Fibroblast of lung (primary cell): ENCODE measurements around the gene VANGL1. TPM values are rescaled to one million over a fixed set of nuclear protein-coding genes. Genes with fewer than 3 reads are reported as not detected.

Source experiments
- DNase-seq, 2 donors: peaks; one replicate each; pipeline versions ENCODE4 v3.0.0 to v3.0.0-alpha.2; 2010; ENCODE audit warnings: low read depth in 2 of 2
- H2AFZ ChIP-seq: 2 replicates; pipeline ENCODE4 v1.5.1; 2012; ENCODE audit warnings: low read length, control low read depth, inconsistent platforms
- H3K27ac ChIP-seq: 2 replicates; pipeline ENCODE4 v1.5.1; 2011; ENCODE audit warnings: low read length, control low read depth; ENCODE audit not compliant: insufficient read depth
- H3K27me3 ChIP-seq: 2 replicates; pipeline ENCODE4 v1.5.1; 2011; ENCODE audit warnings: mild to moderate bottlenecking, low read length; ENCODE audit not compliant: control insufficient read depth, insufficient read depth
- H3K36me3 ChIP-seq: 2 replicates; pipeline ENCODE4 v1.5.1; 2011; ENCODE audit warnings: low read length; ENCODE audit not compliant: control insufficient read depth, insufficient read depth
- H3K4me1 ChIP-seq: 2 replicates; pipeline ENCODE4 v1.5.1; 2011; ENCODE audit warnings: low read length; ENCODE audit not compliant: control insufficient read depth, insufficient read depth; ENCODE audit errors: extremely low read depth
- H3K4me2 ChIP-seq: 2 replicates; pipeline ENCODE4 v1.5.1; 2011; ENCODE audit warnings: low read length, control low read depth; ENCODE audit not compliant: insufficient read depth; ENCODE audit errors: extremely low read depth
- H3K4me3 ChIP-seq, 4 experiments: fragments of 200-600 bp in 1 of 4; sonication (generic) in 1 of 4; replicated peaks in 1 of 4; 2 replicates each; pipeline ENCODE4 v1.5.1; 2011 to 2016; ENCODE audit warnings: low read length in 4 of 4, low read depth in 3 of 4, mild to moderate bottlenecking in 3 of 4, control low read depth in 2 of 4, inconsistent platforms in 1 of 4, mixed read lengths in 1 of 4; ENCODE audit not compliant: insufficient read depth in 1 of 4; ENCODE audit errors: control extremely low read depth in 1 of 4
- H3K79me2 ChIP-seq: 2 replicates; pipeline ENCODE4 v1.5.1; 2012; ENCODE audit warnings: mild to moderate bottlenecking, low read length, inconsistent platforms; ENCODE audit not compliant: control insufficient read depth, insufficient read depth
- H3K9ac ChIP-seq: 2 replicates; pipeline ENCODE4 v1.5.1; 2011; ENCODE audit warnings: mild to moderate bottlenecking, low read length, control low read depth; ENCODE audit not compliant: insufficient read depth
- H3K9me3 ChIP-seq: 2 replicates; pipeline ENCODE4 v1.5.1; 2012; ENCODE audit warnings: low read depth, low read length; ENCODE audit not compliant: control insufficient read depth, insufficient read depth
- H4K20me1 ChIP-seq: 2 replicates; pipeline ENCODE4 v1.5.1; 2011; ENCODE audit warnings: low read length; ENCODE audit not compliant: control insufficient read depth, insufficient read depth; ENCODE audit errors: extremely low read depth
- EZH2 ChIP-seq: IDR thresholded peaks from 2 replicates; pipeline ENCODE4 v1.5.1; 2012; ENCODE audit warnings: low read length, control low read depth, mild to moderate bottlenecking; ENCODE audit errors: missing control alignments
- polyA plus RNA-seq, 2 donors: library from polyadenylated mRNA; depleted of rRNA in 1 of 2; stranded (reverse) in 1 of 2; unstranded in 1 of 2; fragments of >200 nt; gene quantifications; 2 replicates each; pipeline ENCODE4 v1.2.1, GENCODE V29; 2011 to 2012; ENCODE audit warnings: missing spikeins in 1 of 2
- total RNA-seq: library from RNA; depleted of rRNA; stranded (reverse); fragments of >200 nt; gene quantifications from 2 replicates; pipeline ENCODE4 v1.2.1, GENCODE V29; 2014
- TF ChIP-seq, protein P1 (sequence below), 2 donors: IDR thresholded peaks in 1 of 2; conservative IDR thresholded peaks in 1 of 2; 1 replicate in 1 of 2; 2 replicates in 1 of 2; pipeline ENCODE4 v1.5.1; 2011 to 2012; ENCODE audit warnings: low read length in 2 of 2, control low read depth in 1 of 2, inconsistent platforms in 1 of 2, low read depth in 1 of 2, mild to moderate bottlenecking in 1 of 2

Gene VANGL1
- total and polyA plus RNA-seq, 2 donors (not counting 1 experiment from before 2014, with no cell fraction given): 8.1 to 10.7 TPM

DNA sequence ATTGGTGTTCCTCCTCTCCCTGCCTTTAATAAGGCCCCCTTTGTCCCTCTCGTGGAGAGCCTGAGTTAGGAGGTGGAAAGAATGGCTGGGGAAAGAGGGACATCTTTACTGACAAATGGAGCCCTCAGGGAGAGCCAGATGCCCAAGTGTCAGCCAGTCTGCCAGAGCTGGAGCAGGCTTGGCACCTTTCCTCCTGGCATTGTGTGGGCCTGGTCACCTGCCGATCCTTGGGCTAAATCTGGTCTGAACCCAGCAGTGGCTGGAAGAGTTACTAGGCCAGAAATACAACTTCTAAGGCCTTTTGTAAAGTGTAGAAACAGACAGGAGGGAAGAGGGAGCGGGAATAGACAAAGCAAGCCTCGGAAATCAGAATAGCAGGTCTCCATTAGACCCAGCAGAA lies 24.9 kb downstream of the VANGL1 start:
- no peak for TF ChIP-seq EZH2
- TF ChIP-seq, protein P1, sequence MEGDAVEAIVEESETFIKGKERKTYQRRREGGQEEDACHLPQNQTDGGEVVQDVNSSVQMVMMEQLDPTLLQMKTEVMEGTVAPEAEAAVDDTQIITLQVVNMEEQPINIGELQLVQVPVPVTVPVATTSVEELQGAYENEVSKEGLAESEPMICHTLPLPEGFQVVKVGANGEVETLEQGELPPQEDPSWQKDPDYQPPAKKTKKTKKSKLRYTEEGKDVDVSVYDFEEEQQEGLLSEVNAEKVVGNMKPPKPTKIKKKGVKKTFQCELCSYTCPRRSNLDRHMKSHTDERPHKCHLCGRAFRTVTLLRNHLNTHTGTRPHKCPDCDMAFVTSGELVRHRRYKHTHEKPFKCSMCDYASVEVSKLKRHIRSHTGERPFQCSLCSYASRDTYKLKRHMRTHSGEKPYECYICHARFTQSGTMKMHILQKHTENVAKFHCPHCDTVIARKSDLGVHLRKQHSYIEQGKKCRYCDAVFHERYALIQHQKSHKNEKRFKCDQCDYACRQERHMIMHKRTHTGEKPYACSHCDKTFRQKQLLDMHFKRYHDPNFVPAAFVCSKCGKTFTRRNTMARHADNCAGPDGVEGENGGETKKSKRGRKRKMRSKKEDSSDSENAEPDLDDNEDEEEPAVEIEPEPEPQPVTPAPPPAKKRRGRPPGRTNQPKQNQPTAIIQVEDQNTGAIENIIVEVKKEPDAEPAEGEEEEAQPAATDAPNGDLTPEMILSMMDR (conservative IDR thresholded peaks at IDR 0.05 in 1 of 2, IDR thresholded peaks at IDR 0.05 in 1 of 2; ENCODE audit: low read depth in 1 of 2, low read length in 2 of 2): no peak
- Histone ChIP-seq H3K9me3 (no peaks in the 10 kb centered on the region), H3K79me2 (no peaks in the 10 kb centered on the region), H3K36me3 (peaks cover 10% of the 10 kb centered on the region), H4K20me1 (no peaks in the 10 kb centered on the region), H3K27me3 (no peaks in the 10 kb centered on the region), H3K9ac (no peak overlapping the region), H3K4me3 (no peak overlapping the region), H3K4me2 (no peak overlapping the region), H3K4me1 (peaks cover 15% of the 10 kb centered on the region), H3K27ac (no peak overlapping the region), H2AFZ (no peak overlapping the region)
- DNase-seq: no peak

DNA sequence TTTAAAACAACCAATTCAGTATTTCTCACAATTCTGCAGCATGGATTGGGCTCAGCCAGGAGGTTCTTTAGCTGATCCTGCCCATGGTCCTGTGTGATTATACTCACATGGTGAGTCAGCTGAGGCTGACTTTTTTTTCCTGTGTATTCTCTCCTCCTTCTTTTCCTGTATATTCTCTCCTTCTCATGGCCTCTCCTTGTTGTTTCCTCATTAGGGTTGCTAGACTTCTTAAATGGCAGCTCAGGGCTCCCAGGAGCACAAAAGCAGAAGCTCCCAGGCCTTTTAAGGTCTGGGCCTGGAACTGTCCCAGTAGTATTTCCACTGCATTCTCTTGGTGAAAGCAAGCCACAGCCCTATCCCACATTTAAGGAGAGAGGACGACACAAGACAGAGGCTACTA lies 26.8 kb downstream of the VANGL1 start:
- no peaks in the 10 kb centered on the region for H4K20me1 ChIP-seq
- peak; percentile 54 to 86 for DNase-seq
- H3K4me3 ChIP-seq: no peak overlapping the region
- no peak overlapping the region for H3K9ac ChIP-seq
- H3K27me3 ChIP-seq: no peaks in the 10 kb centered on the region
- peaks cover 9% of the 10 kb centered on the region for H3K36me3 ChIP-seq
- H3K4me1 ChIP-seq: peaks cover 15% of the 10 kb centered on the region
- no peak overlapping the region for H3K4me2 ChIP-seq
- no peaks in the 10 kb centered on the region for H3K9me3 ChIP-seq
- no peak overlapping the region for H2AFZ ChIP-seq
- H3K79me2 ChIP-seq: no peaks in the 10 kb centered on the region
- no peak overlapping the region for H3K27ac ChIP-seq
- no peak for TF ChIP-seq EZH2
- TF ChIP-seq, protein P1 (conservative IDR thresholded peaks at IDR 0.05 in 1 of 2, IDR thresholded peaks at IDR 0.05 in 1 of 2; ENCODE audit: low read depth in 1 of 2, low read length in 2 of 2): no peak

DNA sequence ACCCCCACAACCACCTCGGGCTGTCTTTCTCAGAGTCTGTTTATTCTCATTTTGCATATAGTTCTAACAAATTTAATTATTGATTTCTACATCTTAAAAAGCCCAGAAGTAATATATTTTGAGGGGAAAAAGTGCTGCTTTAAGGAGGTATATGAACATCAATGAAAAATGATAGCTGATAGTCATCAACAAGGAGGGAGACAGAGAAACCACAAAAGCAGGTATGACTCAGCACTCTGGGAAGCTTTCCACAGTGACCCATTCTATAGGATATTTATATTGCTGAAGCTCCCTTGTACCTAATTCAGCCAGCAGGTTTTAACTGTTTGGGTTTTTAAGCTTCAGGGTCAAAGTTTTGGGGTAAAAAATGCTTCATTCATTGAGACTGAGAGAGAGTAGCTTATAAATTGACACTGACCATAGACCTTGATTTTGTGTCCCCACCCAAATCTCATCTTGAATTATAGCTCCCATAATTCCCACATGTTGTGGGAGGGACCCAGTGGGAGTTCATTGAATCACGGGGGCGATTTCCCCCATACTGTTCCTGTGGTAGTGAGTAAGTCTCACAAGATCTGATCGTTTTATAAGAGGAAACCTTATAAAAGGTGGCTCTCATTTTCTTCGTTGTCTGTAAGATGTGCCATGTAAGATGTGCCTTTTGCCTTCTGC lies 27.4 kb downstream of the VANGL1 start:
- no peak overlapping the region for H3K4me2 ChIP-seq
- H3K27ac ChIP-seq: no peak overlapping the region
- H3K4me3 ChIP-seq: no peak overlapping the region
- no peak overlapping the region for H3K9ac ChIP-seq
- H4K20me1 ChIP-seq: no peaks in the 10 kb centered on the region
- DNase-seq: peak; percentile 81 to 90
- no peak overlapping the region for H2AFZ ChIP-seq
- no peaks in the 10 kb centered on the region for H3K27me3 ChIP-seq
- H3K9me3 ChIP-seq: no peaks in the 10 kb centered on the region
- no peaks in the 10 kb centered on the region for H3K79me2 ChIP-seq
- H3K36me3 ChIP-seq: peaks cover 5% of the 10 kb centered on the region
- peaks cover 15% of the 10 kb centered on the region for H3K4me1 ChIP-seq
- TF ChIP-seq EZH2: no peak
- TF ChIP-seq, protein P1 (conservative IDR thresholded peaks at IDR 0.05 in 1 of 2, IDR thresholded peaks at IDR 0.05 in 1 of 2; ENCODE audit: low read depth in 1 of 2, low read length in 2 of 2): peak in 1 of 2 donors; percentile 8
